ENCODE measurements around the gene CECR2. TPM values are rescaled to one million over a fixed set of nuclear protein-coding genes. Genes with fewer than 3 reads are reported as not detected.

CECR2 gene
- total RNA-seq, 2 experiments from 2014 or later, result not detected

- no peaks in the 10 kb centered on the region for H3K36me3 Mint-ChIP-seq (ENCODE audit: low read depth)
- DNase-seq (no peak), ATAC-seq (ENCODE audit: poor library complexity) (no peak)
- Histone ChIP-seq H3K36me3 (ENCODE audit: insufficient read depth, low read length) (no peaks in the 10 kb centered on the region), H3K27me3 (ENCODE audit: control insufficient read depth in 1 of 2, insufficient read depth in 2 of 2, low read length in 2 of 2) (peaks cover 0 to 6% of the 10 kb centered on the region in 2 experiments), H3K4me1 (ENCODE audit: insufficient read depth, low read length) (no peaks in the 10 kb centered on the region), H3K4me3 (ENCODE audit: low read length) (no peak overlapping the region), H3K27ac (ENCODE audit: low read depth in 1 of 2, low read length in 2 of 2) (no peak overlapping the region), H3K9me3 (ENCODE audit: control insufficient read depth in 1 of 2, insufficient read depth in 1 of 2, low read length in 2 of 2) (no peaks in the 10 kb centered on the region)
- ChIA-PET POLR2A (interaction anchor here (0.5 kb wide), 1 partner anchor 72 kb away, joined by 3 read pairs; no protein-coding TSS in a partner anchor), CTCF (no interaction called here)
- intact Hi-C loops (cut with DNase I, micrococcal nuclease), result no loop called here
- no peaks in the 10 kb centered on the region for H3K4me1 Mint-ChIP-seq (ENCODE audit: low read depth)
- no peak overlapping the region for H3K4me3 Mint-ChIP-seq
- no peak overlapping the region for H3K27ac Mint-ChIP-seq
- H3K27me3 Mint-ChIP-seq, result peaks cover 42% of the 10 kb centered on the region
- TF ChIP-seq CTCF (IDR thresholded peaks at IDR 0.05), result no peak
- no peaks in the 10 kb centered on the region for H3K9me3 Mint-ChIP-seq
Measured at GRCh38 chr22:17380359-17381087, 11.3 kb downstream of the CECR2 start.

GRCh38 chr22:17381192-17381913, 12.1 kb downstream of the CECR2 start:
- Mint-ChIP-seq H3K4me1 (ENCODE audit: low read depth) (no peaks in the 10 kb centered on the region), H3K27ac (no peak overlapping the region), H3K36me3 (ENCODE audit: low read depth) (no peaks in the 10 kb centered on the region), H3K9me3 (no peaks in the 10 kb centered on the region), H3K27me3 (peaks cover 35% of the 10 kb centered on the region), H3K4me3 (no peak overlapping the region)
- Histone ChIP-seq H3K4me3 (ENCODE audit: low read length) (no peak overlapping the region), H3K4me1 (ENCODE audit: insufficient read depth, low read length) (no peaks in the 10 kb centered on the region), H3K27ac (ENCODE audit: low read depth in 1 of 2, low read length in 2 of 2) (no peak overlapping the region), H3K27me3 (ENCODE audit: control insufficient read depth in 1 of 2, insufficient read depth in 2 of 2, low read length in 2 of 2) (peaks cover 0 to 6% of the 10 kb centered on the region in 2 experiments), H3K36me3 (ENCODE audit: insufficient read depth, low read length) (no peaks in the 10 kb centered on the region), H3K9me3 (ENCODE audit: control insufficient read depth in 1 of 2, insufficient read depth in 1 of 2, low read length in 2 of 2) (no peaks in the 10 kb centered on the region)
- ATAC-seq (ENCODE audit: poor library complexity) (no peak), DNase-seq (no peak)
- ChIA-PET CTCF (no interaction called here), POLR2A (no interaction called here)
- intact Hi-C loops (cut with DNase I, micrococcal nuclease), result no loop called here
- TF ChIP-seq CTCF (IDR thresholded peaks at IDR 0.05), result no peak

- Histone ChIP-seq H3K4me3 (ENCODE audit: low read length) (no peak overlapping the region), H3K27ac (ENCODE audit: low read depth in 1 of 2, low read length in 2 of 2) (no peak overlapping the region), H3K27me3 (ENCODE audit: control insufficient read depth in 1 of 2, insufficient read depth in 2 of 2, low read length in 2 of 2) (no peaks in the 10 kb centered on the region), H3K9me3 (ENCODE audit: control insufficient read depth in 1 of 2, insufficient read depth in 1 of 2, low read length in 2 of 2) (no peaks in the 10 kb centered on the region), H3K36me3 (ENCODE audit: insufficient read depth, low read length) (no peaks in the 10 kb centered on the region), H3K4me1 (ENCODE audit: insufficient read depth, low read length) (no peaks in the 10 kb centered on the region)
- POLR2A ChIA-PET, result no interaction called here
- Mint-ChIP-seq H3K27me3 (peaks cover 12% of the 10 kb centered on the region), H3K27ac (no peak overlapping the region), H3K36me3 (ENCODE audit: low read depth) (no peaks in the 10 kb centered on the region), H3K4me3 (no peak overlapping the region), H3K9me3 (no peaks in the 10 kb centered on the region), H3K4me1 (ENCODE audit: low read depth) (no peaks in the 10 kb centered on the region)
- intact Hi-C loops (cut with DNase I, micrococcal nuclease), result no loop called here
- no peak for ATAC-seq (ENCODE audit: poor library complexity)
- no peak for DNase-seq
- no peak for TF ChIP-seq CTCF (IDR thresholded peaks at IDR 0.05)
- CTCF ChIA-PET, result no interaction called here
Measured at GRCh38 chr22:17384612-17385330, 15.5 kb downstream of the CECR2 start.

All from CD4-positive, alpha-beta T cell (primary cell).